GM12875 (cell line): ENCODE results near the gene OAF.

Experiments
- H3K4me3 ChIP-seq: one replicate; pipeline ENCODE4 v1.5.1; 2011; ENCODE audit warnings: low read depth, low read length, control low read depth
- TF ChIP-seq, protein P1 (sequence below): IDR thresholded peaks from 2 replicates; pipeline ENCODE4 v1.5.1; 2011; ENCODE audit warnings: low read depth, mild to moderate bottlenecking, control low read depth, inconsistent platforms, low read length, moderate library complexity, borderline replicate concordance; ENCODE audit not compliant: insufficient read depth

The OAF gene

DNA sequence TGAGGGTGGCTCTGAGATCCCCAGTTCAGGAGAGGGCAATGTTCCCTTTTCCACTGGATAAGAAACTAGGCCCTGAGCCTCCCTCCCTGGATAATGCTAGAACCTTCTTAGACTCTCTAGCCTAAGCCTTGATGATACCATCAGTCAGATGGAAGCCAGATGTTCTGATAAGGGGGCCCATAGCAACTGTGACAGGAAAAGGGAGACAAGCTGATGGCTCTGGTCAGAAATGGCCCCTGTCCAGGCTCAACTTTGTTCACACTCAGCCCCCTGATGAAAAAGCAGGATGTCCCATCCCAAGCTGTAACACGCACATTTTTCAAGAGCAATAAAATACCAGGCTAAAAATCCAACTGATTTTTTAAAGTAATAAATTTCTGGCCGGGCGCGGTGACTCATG, 7.2 kb upstream of the OAF start:
- TF ChIP-seq, protein P1, sequence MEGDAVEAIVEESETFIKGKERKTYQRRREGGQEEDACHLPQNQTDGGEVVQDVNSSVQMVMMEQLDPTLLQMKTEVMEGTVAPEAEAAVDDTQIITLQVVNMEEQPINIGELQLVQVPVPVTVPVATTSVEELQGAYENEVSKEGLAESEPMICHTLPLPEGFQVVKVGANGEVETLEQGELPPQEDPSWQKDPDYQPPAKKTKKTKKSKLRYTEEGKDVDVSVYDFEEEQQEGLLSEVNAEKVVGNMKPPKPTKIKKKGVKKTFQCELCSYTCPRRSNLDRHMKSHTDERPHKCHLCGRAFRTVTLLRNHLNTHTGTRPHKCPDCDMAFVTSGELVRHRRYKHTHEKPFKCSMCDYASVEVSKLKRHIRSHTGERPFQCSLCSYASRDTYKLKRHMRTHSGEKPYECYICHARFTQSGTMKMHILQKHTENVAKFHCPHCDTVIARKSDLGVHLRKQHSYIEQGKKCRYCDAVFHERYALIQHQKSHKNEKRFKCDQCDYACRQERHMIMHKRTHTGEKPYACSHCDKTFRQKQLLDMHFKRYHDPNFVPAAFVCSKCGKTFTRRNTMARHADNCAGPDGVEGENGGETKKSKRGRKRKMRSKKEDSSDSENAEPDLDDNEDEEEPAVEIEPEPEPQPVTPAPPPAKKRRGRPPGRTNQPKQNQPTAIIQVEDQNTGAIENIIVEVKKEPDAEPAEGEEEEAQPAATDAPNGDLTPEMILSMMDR, result no peak

DNA sequence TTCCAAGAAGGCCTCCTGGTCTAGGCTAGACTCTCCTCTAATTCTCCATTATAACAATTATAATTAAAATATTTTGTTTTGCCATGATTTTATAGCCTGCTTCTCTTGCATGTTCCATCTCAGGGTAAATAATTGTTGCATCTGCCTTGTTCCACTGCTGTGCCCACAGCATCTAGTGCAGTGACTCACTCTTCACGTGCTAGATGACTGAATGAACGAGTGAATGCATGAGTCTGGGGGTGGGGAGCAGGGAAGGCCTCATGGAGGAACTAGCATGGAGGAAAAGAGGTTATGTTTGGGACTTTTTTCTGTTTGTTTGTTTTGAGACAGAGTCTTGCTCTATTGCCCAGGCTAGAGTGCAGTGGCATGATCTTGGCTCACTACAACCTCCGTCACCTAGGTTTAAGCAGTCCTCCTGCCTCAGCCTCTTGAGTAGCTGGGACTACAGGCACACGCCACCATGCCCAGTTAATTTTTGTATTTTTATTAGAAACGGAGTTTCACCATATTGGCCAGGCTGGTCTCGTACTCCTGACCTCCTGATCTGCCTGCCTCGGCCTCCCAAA, 5.2 kb upstream of the OAF start:
- H3K4me3 ChIP-seq, result no peak overlapping the region
- TF ChIP-seq, protein P1, result no peak

More for the DNA sequence above, 7.2 kb upstream of the OAF start:
- no peak overlapping the region for H3K4me3 ChIP-seq

DNA sequence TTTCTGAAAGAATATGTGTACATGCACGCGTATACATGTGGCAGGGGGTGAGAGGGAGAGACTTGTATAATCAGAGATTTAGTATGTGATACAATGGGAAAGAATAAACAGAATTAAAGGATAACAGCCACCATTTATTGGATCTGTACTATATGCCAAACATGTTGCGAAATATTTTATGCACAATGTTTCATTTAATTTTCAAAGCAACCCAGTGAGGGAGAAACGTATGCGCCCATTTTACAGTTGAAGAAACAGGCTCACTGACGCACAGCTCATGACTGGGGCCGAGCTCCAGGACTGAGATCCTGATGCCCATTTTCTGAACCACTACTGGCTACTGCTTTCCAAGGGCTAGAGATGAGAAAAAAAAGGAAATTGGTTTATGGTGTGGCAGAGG, 3.3 kb upstream of the OAF start:
- TF ChIP-seq, protein P1, result no peak

DNA sequence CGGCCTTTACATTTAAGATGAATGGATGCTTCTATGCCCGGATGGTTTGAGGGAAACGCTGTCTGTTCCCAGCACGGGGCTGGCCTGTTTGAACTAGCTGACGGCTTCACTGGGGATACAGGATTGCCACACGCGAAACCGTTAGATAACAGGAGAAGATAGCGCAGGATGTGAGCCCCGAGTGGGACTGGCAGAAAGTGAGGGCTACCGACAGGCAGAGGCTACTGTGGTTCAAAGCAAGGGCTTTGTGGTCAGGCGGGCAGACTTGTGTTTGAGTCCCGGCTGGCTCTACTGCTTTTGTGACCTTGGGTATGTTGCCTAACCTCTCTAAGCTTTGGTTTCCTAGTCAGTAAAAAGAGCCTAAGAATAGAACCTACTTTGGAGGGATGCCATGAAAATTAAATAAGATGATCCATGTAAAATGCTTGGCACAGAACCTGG, 2.8 kb upstream of the OAF start:
- TF ChIP-seq, protein P1, result no peak
- H3K4me3 ChIP-seq, result no peak overlapping the region

More for the DNA sequence above, 3.3 kb upstream of the OAF start:
- no peak overlapping the region for H3K4me3 ChIP-seq

DNA sequence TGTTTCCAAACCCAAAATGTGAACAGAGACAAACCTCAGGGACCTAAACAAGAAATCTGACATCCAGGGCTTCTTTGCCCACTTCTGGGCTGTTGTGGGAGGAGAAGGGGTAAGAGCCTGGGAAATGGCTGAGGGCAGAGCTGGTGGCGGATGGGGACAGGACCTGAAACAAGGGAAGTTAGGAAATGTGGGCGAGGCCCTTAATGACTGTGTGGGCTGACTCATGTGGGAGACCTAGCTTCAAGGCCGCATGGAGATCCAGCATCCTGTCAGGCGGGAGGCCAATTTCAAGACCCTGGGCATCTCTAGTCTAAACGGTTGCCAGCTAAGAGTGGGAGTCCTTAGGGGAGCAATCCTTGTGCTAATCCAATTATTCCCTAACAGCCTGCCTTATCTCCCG, 2.1 kb upstream of the OAF start:
- H3K4me3 ChIP-seq, result no peak overlapping the region
- TF ChIP-seq, protein P1, result no peak

DNA sequence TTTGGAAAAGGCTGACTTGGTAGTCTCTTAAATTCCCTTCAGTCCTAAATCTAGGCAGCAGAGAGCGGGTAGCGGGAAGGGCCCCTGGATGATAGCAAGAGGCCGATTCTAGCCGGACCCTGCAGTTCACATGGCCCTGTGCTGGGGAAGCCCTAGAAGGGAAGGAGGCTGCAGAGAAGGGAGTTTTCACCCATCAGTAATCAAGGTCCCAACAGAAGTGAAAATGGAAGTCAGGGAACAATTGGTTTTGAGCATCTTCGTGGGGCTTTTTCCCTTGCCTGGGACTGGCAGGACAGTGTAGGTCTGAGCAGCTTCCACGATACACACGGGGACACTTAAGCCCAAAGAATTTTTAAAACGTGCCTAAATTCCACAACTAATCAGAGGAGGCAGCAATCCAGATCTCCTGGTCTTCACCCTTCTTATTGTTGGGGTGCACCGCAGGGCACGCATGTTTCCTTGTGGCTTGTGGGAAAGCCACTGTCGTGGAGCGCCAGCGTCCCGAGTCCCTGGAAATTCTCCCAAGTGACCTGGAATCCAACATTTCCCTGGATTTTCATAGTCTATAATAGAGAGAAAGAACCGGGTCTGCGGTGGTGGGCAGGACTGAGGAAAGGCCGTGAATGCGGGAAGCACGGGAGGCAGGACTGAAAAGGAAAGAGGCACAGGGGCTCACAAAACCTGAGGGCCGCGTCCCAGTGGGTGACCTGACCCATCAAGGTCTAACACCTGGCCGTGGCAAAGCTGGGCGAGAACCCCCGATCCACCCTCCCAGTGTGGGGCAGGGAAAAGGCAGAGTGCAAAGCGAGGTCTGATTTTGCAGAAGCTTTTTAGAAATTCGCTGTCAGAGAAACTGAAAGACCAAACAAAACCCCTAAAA, 846 bp upstream of the OAF start:
- peak overlapping the region; percentile 53 for H3K4me3 ChIP-seq
- TF ChIP-seq, protein P1, result no peak
